ENCODE data around the gene SLC4A5.

SLC4A5 gene

GRCh38 chr2:74301262-74301661 lies 42.0 kb downstream of the SLC4A5 start:
- Histone ChIP-seq H3K9me3 (no peaks in the 10 kb centered on the region), H3K27me3 (no peaks in the 10 kb centered on the region), H3K4me3 (ENCODE audit: low read depth in 1 of 2, low read length in 1 of 2) (no peak overlapping the region), H3K36me3 (no peaks in the 10 kb centered on the region), H3K4me1 (ENCODE audit: control insufficient read depth in 1 of 2, insufficient read depth in 1 of 2, low read depth in 1 of 2, low read length in 1 of 2) (no peaks in the 10 kb centered on the region), H3K27ac (no peak overlapping the region)
- TF ChIP-seq, protein P1, sequence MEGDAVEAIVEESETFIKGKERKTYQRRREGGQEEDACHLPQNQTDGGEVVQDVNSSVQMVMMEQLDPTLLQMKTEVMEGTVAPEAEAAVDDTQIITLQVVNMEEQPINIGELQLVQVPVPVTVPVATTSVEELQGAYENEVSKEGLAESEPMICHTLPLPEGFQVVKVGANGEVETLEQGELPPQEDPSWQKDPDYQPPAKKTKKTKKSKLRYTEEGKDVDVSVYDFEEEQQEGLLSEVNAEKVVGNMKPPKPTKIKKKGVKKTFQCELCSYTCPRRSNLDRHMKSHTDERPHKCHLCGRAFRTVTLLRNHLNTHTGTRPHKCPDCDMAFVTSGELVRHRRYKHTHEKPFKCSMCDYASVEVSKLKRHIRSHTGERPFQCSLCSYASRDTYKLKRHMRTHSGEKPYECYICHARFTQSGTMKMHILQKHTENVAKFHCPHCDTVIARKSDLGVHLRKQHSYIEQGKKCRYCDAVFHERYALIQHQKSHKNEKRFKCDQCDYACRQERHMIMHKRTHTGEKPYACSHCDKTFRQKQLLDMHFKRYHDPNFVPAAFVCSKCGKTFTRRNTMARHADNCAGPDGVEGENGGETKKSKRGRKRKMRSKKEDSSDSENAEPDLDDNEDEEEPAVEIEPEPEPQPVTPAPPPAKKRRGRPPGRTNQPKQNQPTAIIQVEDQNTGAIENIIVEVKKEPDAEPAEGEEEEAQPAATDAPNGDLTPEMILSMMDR (IDR thresholded peaks at IDR 0.05), result no peak

GRCh38 chr2:74300506-74300905 lies 42.7 kb downstream of the SLC4A5 start:
- Histone ChIP-seq H3K36me3 (no peaks in the 10 kb centered on the region), H3K27ac (no peak overlapping the region), H3K4me1 (ENCODE audit: control insufficient read depth in 1 of 2, insufficient read depth in 1 of 2, low read depth in 1 of 2, low read length in 1 of 2) (no peaks in the 10 kb centered on the region), H3K27me3 (no peaks in the 10 kb centered on the region), H3K4me3 (ENCODE audit: low read depth in 1 of 2, low read length in 1 of 2) (no peak overlapping the region), H3K9me3 (no peaks in the 10 kb centered on the region)
- TF ChIP-seq, protein P1 (IDR thresholded peaks at IDR 0.05), result no peak

GRCh38 chr2:74297950-74298349 lies 45.3 kb downstream of the SLC4A5 start:
- no peaks in the 10 kb centered on the region for H3K4me1 ChIP-seq (ENCODE audit: control insufficient read depth in 1 of 2, insufficient read depth in 1 of 2, low read depth in 1 of 2, low read length in 1 of 2)
- no peak overlapping the region for H3K27ac ChIP-seq
- H3K36me3 ChIP-seq, result no peaks in the 10 kb centered on the region
- no peaks in the 10 kb centered on the region for H3K9me3 ChIP-seq
- H3K27me3 ChIP-seq, result no peaks in the 10 kb centered on the region
- no peak overlapping the region for H3K4me3 ChIP-seq (ENCODE audit: low read depth in 1 of 2, low read length in 1 of 2)
- TF ChIP-seq, protein P1 (IDR thresholded peaks at IDR 0.05), result no peak

DNA sequence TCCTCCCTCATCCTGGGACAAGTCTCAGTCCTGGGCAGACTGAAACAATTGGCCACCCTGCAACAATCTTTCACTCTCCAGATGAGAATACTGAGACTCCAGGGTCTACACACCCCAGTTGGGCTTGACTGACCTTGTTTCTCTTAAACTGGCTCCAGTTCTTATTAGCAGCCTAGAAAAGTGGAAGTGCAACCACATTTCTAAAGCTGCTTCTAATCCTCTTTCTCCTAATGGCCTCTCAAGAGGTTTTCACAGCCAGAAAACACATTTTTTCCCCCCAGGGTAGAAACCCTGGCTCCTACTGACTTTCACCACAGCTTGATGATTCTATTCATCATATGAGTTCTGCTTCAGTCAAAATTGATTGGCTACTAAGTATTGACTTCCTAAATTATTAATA lies 45.8 kb downstream of the SLC4A5 start:
- TF ChIP-seq, protein P1 (IDR thresholded peaks at IDR 0.05), result no peak
- Histone ChIP-seq H3K4me3 (ENCODE audit: low read depth in 1 of 2, low read length in 1 of 2) (no peak overlapping the region), H3K36me3 (no peaks in the 10 kb centered on the region), H3K27ac (no peak overlapping the region), H3K27me3 (no peaks in the 10 kb centered on the region), H3K9me3 (no peaks in the 10 kb centered on the region), H3K4me1 (ENCODE audit: control insufficient read depth in 1 of 2, insufficient read depth in 1 of 2, low read depth in 1 of 2, low read length in 1 of 2) (no peaks in the 10 kb centered on the region)

GRCh38 chr2:74293191-74293991 lies 49.8 kb downstream of the SLC4A5 start:
- Histone ChIP-seq H3K9me3 (no peaks in the 10 kb centered on the region), H3K27me3 (no peaks in the 10 kb centered on the region), H3K4me1 (ENCODE audit: control insufficient read depth in 1 of 2, insufficient read depth in 1 of 2, low read depth in 1 of 2, low read length in 1 of 2) (no peaks in the 10 kb centered on the region), H3K27ac (no peak overlapping the region), H3K4me3 (ENCODE audit: low read depth in 1 of 2, low read length in 1 of 2) (no peak overlapping the region), H3K36me3 (no peaks in the 10 kb centered on the region)
- TF ChIP-seq, protein P1 (IDR thresholded peaks at IDR 0.05), result no peak

All from neutrophil (primary cell).